GM19099 (cell line): ENCODE measurements around the gene ABCD3.

Experiments
- POLR2A ChIP-seq: IDR thresholded peaks from 3 replicates; pipeline ENCODE4 v1.6.1; 2011; ENCODE audit warnings: low read depth; ENCODE audit not compliant: insufficient read length; ENCODE audit errors: extremely low read depth

Gene ABCD3

DNA sequence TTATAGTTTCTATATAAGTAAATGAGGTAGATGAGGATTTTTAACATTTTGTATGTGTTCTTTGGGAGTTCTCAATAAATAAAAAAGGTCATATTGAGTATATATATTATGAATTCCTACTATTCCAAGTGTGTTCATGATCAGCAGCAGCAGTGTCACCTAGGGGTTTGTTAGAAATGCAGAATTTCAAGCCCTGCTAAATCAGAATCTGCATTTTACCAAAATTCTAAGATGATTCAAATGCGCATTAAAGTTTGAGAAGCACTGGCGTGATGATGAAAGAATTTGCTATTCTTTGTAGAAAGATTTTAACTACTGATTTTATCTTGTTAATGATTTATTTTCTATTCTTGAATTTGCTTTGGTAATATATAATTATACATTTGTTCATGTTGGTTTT lies 94.6 kb downstream of the ABCD3 start:
- no peak for TF ChIP-seq POLR2A

- no peak for TF ChIP-seq POLR2A
These were observed 96.0 kb downstream of the ABCD3 start for GRCh38 chr1:94514095-94514727.

- TF ChIP-seq POLR2A, result no peak
These were observed 97.2 kb downstream of the ABCD3 start for GRCh38 chr1:94515296-94515947.

GRCh38 chr1:94519351-94519750 lies 101.2 kb downstream of the ABCD3 start:
- no peak for TF ChIP-seq POLR2A

- no peak for TF ChIP-seq POLR2A
These were observed 104.1 kb downstream of the ABCD3 start for GRCh38 chr1:94522304-94522703.

DNA sequence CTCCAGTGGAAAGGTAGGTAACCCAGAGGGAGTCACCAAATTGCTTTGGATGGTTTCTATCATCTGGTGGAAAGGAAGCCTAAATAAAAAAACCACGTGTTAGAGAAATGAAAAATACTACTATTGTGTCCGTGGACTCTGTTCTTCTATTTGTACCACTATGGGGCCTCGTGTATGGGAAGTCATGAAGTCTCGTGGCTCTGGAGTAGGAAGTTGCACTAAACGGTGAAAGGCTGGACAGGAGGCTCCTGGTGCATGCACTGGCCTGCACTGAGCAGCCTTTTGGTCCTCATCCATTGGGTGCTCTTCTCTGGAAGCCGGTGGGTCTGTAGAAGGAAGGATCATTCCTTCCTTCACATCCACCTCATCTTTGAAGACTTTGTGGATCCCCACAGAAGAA lies 106.3 kb downstream of the ABCD3 start:
- TF ChIP-seq POLR2A, result no peak

GRCh38 chr1:94526152-94526980 lies 108.2 kb downstream of the ABCD3 start:
- no peak for TF ChIP-seq POLR2A

DNA sequence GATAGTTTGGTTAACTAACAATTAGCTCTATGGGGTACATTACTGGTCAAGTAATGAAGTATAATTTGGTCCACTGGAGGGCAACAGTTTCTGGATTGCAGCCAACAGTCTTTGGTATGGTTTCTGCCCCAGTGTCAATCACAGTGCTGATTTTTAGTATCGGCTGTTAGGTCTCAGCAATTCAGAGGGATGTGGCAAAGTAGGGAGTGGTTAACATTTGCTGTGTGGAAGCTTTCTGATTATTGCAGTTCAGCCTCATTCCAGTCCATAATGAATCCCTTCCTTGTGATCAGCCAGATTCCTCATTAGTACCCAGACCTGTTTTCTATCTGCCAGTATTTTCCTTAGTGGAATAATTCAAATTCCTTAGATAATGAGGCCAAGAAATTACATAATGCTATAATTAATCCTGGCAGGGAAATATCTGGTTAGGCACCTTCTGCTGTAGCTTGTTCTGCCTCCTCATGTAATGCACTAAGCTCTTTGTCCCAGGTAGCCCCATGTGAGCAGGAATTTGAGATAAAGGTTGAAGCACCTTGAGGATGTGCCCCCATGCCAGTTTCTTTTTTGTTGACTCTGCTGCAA lies 109.3 kb downstream of the ABCD3 start:
- no peak for TF ChIP-seq POLR2A

DNA sequence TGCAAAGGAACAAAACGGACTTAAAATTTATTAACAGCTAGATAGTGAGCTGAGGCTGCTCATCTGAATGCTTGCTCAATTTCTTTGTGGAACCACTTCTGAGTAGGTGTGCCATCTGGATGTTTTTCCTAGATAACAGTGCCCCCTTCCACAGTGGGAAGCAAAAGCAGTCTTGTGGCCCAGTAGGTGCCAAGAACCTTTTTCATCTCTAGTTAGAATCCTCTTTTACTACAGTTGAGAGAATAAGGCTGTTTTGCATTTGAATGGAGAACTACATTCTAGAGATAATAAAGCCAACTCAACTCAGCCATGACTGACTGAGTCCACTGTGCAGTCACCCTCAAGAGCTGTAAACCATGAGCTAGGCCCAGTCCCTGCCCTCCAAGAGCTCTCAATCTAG lies 110.1 kb downstream of the ABCD3 start:
- TF ChIP-seq POLR2A, result no peak

DNA sequence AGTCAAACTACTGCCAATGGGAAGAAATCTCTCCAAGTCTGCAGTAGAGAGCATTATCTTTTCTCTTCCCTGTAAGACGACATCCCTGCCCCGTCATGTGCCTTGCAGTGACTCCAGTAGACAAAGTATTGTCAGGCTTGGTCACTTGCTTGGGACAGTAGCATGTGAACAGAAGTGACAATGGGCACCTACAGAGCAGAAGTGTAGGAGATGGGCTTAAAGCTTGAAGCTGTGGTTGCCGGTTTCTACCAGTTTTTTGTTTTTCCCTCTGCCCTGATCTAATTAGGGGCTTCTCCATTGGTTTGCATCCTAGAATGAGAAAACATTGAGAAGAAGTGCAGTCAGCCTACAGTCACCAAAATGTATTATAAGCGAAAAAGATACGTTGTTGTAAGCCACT lies 110.6 kb downstream of the ABCD3 start:
- TF ChIP-seq POLR2A, result no peak

GRCh38 chr1:94529416-94529815 lies 111.2 kb downstream of the ABCD3 start:
- no peak for TF ChIP-seq POLR2A

GRCh38 chr1:94530373-94530878 lies 112.2 kb downstream of the ABCD3 start:
- TF ChIP-seq POLR2A, result no peak

- no peak for TF ChIP-seq POLR2A
These were observed 113.5 kb downstream of the ABCD3 start for GRCh38 chr1:94531664-94532063.

- no peak for TF ChIP-seq POLR2A
These were observed 113.9 kb downstream of the ABCD3 start for GRCh38 chr1:94532077-94532476.

- no peak for TF ChIP-seq POLR2A
These were observed 116.9 kb downstream of the ABCD3 start for GRCh38 chr1:94535095-94535494.
